ENCODE results near the gene HAGHL. TPM values are rescaled to one million over a fixed set of nuclear protein-coding genes. Genes with fewer than 3 reads are reported as not detected.

HAGHL gene
- total and polyA plus RNA-seq, 2 donors (not counting 1 experiment from before 2014, with no cell fraction given) = 3.7 to 16.3 TPM

GRCh38 chr16:717450-718245 is 9.3 kb upstream of the HAGHL start:
- Histone ChIP-seq H3K36me3 (ENCODE audit: control insufficient read depth, insufficient read depth, low read length) (no peaks in the 10 kb centered on the region), H3K9me3 (ENCODE audit: control insufficient read depth, insufficient read depth, low read depth, low read length) (no peaks in the 10 kb centered on the region), H2AFZ (ENCODE audit: low read length) (no peak overlapping the region), H3K4me2 (ENCODE audit: extremely low read depth, insufficient read depth, low read length) (no peak overlapping the region), H3K79me2 (ENCODE audit: control insufficient read depth, insufficient read depth, low read length) (no peaks in the 10 kb centered on the region), H3K9ac (ENCODE audit: insufficient read depth, low read length) (no peak overlapping the region), H3K4me1 (ENCODE audit: control insufficient read depth, extremely low read depth, insufficient read depth, low read length) (peaks cover 14% of the 10 kb centered on the region), H4K20me1 (ENCODE audit: control insufficient read depth, extremely low read depth, insufficient read depth, low read length) (no peaks in the 10 kb centered on the region), H3K27me3 (ENCODE audit: control insufficient read depth, insufficient read depth, low read length) (no peaks in the 10 kb centered on the region), H3K4me3 (replicated peaks in 1 of 4; ENCODE audit: control extremely low read depth in 1 of 4, insufficient read depth in 1 of 4, low read depth in 3 of 4, low read length in 4 of 4) (no peak overlapping the region), H3K27ac (ENCODE audit: insufficient read depth, low read length) (no peak overlapping the region)
- TF ChIP-seq, protein P1, sequence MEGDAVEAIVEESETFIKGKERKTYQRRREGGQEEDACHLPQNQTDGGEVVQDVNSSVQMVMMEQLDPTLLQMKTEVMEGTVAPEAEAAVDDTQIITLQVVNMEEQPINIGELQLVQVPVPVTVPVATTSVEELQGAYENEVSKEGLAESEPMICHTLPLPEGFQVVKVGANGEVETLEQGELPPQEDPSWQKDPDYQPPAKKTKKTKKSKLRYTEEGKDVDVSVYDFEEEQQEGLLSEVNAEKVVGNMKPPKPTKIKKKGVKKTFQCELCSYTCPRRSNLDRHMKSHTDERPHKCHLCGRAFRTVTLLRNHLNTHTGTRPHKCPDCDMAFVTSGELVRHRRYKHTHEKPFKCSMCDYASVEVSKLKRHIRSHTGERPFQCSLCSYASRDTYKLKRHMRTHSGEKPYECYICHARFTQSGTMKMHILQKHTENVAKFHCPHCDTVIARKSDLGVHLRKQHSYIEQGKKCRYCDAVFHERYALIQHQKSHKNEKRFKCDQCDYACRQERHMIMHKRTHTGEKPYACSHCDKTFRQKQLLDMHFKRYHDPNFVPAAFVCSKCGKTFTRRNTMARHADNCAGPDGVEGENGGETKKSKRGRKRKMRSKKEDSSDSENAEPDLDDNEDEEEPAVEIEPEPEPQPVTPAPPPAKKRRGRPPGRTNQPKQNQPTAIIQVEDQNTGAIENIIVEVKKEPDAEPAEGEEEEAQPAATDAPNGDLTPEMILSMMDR (conservative IDR thresholded peaks at IDR 0.05 in 1 of 2, IDR thresholded peaks at IDR 0.05 in 1 of 2; ENCODE audit: low read depth in 1 of 2, low read length in 2 of 2) = no peak
- TF ChIP-seq EZH2 (IDR thresholded peaks at IDR 0.05; ENCODE audit: low read length, missing control alignments) = no peak
- no peak for DNase-seq (ENCODE audit: low read depth in 2 of 2)

GRCh38 chr16:718389-718788 is 8.5 kb upstream of the HAGHL start:
- Histone ChIP-seq H3K4me2 (ENCODE audit: extremely low read depth, insufficient read depth, low read length) (no peak overlapping the region), H3K4me3 (replicated peaks in 1 of 4; ENCODE audit: control extremely low read depth in 1 of 4, insufficient read depth in 1 of 4, low read depth in 3 of 4, low read length in 4 of 4) (no peak overlapping the region), H3K9ac (ENCODE audit: insufficient read depth, low read length) (no peak overlapping the region), H3K9me3 (ENCODE audit: control insufficient read depth, insufficient read depth, low read depth, low read length) (no peaks in the 10 kb centered on the region), H2AFZ (ENCODE audit: low read length) (no peak overlapping the region), H3K36me3 (ENCODE audit: control insufficient read depth, insufficient read depth, low read length) (peaks cover 2% of the 10 kb centered on the region), H3K4me1 (ENCODE audit: control insufficient read depth, extremely low read depth, insufficient read depth, low read length) (peaks cover 14% of the 10 kb centered on the region), H3K27ac (ENCODE audit: insufficient read depth, low read length) (no peak overlapping the region), H3K79me2 (ENCODE audit: control insufficient read depth, insufficient read depth, low read length) (no peaks in the 10 kb centered on the region), H3K27me3 (ENCODE audit: control insufficient read depth, insufficient read depth, low read length) (no peaks in the 10 kb centered on the region), H4K20me1 (ENCODE audit: control insufficient read depth, extremely low read depth, insufficient read depth, low read length) (no peaks in the 10 kb centered on the region)
- no peak for TF ChIP-seq EZH2 (IDR thresholded peaks at IDR 0.05; ENCODE audit: low read length, missing control alignments)
- TF ChIP-seq, protein P1 (conservative IDR thresholded peaks at IDR 0.05 in 1 of 2, IDR thresholded peaks at IDR 0.05 in 1 of 2; ENCODE audit: low read depth in 1 of 2, low read length in 2 of 2) = no peak
- no peak for DNase-seq (ENCODE audit: low read depth in 2 of 2)

GRCh38 chr16:718922-719321 is 8.0 kb upstream of the HAGHL start:
- TF ChIP-seq, protein P1 (conservative IDR thresholded peaks at IDR 0.05 in 1 of 2, IDR thresholded peaks at IDR 0.05 in 1 of 2; ENCODE audit: low read depth in 1 of 2, low read length in 2 of 2) = no peak
- no peak for TF ChIP-seq EZH2 (IDR thresholded peaks at IDR 0.05; ENCODE audit: low read length, missing control alignments)
- peaks cover 2% of the 10 kb centered on the region for H3K36me3 ChIP-seq (ENCODE audit: control insufficient read depth, insufficient read depth, low read length)
- H3K79me2 ChIP-seq (ENCODE audit: control insufficient read depth, insufficient read depth, low read length) = no peaks in the 10 kb centered on the region
- no peak for DNase-seq (ENCODE audit: low read depth in 2 of 2)
- peaks cover 14% of the 10 kb centered on the region for H3K4me1 ChIP-seq (ENCODE audit: control insufficient read depth, extremely low read depth, insufficient read depth, low read length)
- H3K4me3 ChIP-seq (replicated peaks in 1 of 4; ENCODE audit: control extremely low read depth in 1 of 4, insufficient read depth in 1 of 4, low read depth in 3 of 4, low read length in 4 of 4) = no peak overlapping the region
- no peak overlapping the region for H2AFZ ChIP-seq (ENCODE audit: low read length)
- no peaks in the 10 kb centered on the region for H3K27me3 ChIP-seq (ENCODE audit: control insufficient read depth, insufficient read depth, low read length)
- H3K9me3 ChIP-seq (ENCODE audit: control insufficient read depth, insufficient read depth, low read depth, low read length) = no peaks in the 10 kb centered on the region
- H3K4me2 ChIP-seq (ENCODE audit: extremely low read depth, insufficient read depth, low read length) = no peak overlapping the region
- no peak overlapping the region for H3K27ac ChIP-seq (ENCODE audit: insufficient read depth, low read length)
- no peaks in the 10 kb centered on the region for H4K20me1 ChIP-seq (ENCODE audit: control insufficient read depth, extremely low read depth, insufficient read depth, low read length)
- no peak overlapping the region for H3K9ac ChIP-seq (ENCODE audit: insufficient read depth, low read length)

Measured in fibroblast of lung (primary cell).